DND-41 (cell line): ENCODE data around the gene TRIOBP.

Source experiments
- ATAC-seq: fragments of 200-7000 bp; cut with Tn5 transposase; 3 replicates; pipeline ENCODE4 v1.9.1; 2021; ENCODE audit warnings: low read depth; ENCODE audit not compliant: insufficient read depth
- DNase-seq: peaks from one replicate; pipeline ENCODE4 v3.0.0-alpha.2; 2020
- H2AFZ ChIP-seq: 2 replicates; pipeline ENCODE4 v1.6.0; 2012; ENCODE audit warnings: low read depth, low read length
- H3K27ac ChIP-seq: 2 replicates; pipeline ENCODE4 v1.5.1; 2012; ENCODE audit warnings: low read length, inconsistent platforms
- H3K27me3 ChIP-seq: fragments of 200-600 bp; sonication (generic); 2 replicates; pipeline ENCODE4 v1.6.0; 2012; ENCODE audit warnings: low read length, mild to moderate bottlenecking, inconsistent platforms; ENCODE audit not compliant: insufficient read depth, poor library complexity
- H3K36me3 ChIP-seq: 2 replicates; pipeline ENCODE4 v1.5.1; 2012; ENCODE audit warnings: low read length, inconsistent platforms; ENCODE audit not compliant: insufficient read depth
- H3K4me1 ChIP-seq: 2 replicates; pipeline ENCODE4 v1.5.1; 2012; ENCODE audit warnings: mild to moderate bottlenecking, low read length; ENCODE audit not compliant: insufficient read depth
- H3K4me2 ChIP-seq: 2 replicates; pipeline ENCODE4 v1.6.0; 2012; ENCODE audit warnings: mild to moderate bottlenecking, moderate library complexity, low read length, inconsistent platforms; ENCODE audit not compliant: insufficient read depth
- H3K4me3 ChIP-seq, 2 experiments: fragments of 200-600 bp in 1 of 2; shearing (Covaris generic) in 1 of 2; 2 replicates each; pipeline ENCODE4 v1.5.1; 2012 to 2016; ENCODE audit warnings: inconsistent platforms in 2 of 2, low read length in 2 of 2, mild to moderate bottlenecking in 2 of 2, low read depth in 1 of 2, moderate library complexity in 1 of 2
- H3K79me2 ChIP-seq: 2 replicates; pipeline ENCODE4 v1.6.0; 2012; ENCODE audit warnings: low read length, inconsistent platforms; ENCODE audit not compliant: insufficient read depth
- H3K9ac ChIP-seq: 2 replicates; pipeline ENCODE4 v1.6.0; 2012; ENCODE audit warnings: low read depth, mild to moderate bottlenecking, inconsistent platforms, low read length, moderate library complexity
- H3K9me3 ChIP-seq: 2 replicates; pipeline ENCODE4 v1.5.1; 2012; ENCODE audit warnings: low read length, moderate library complexity, mild to moderate bottlenecking, inconsistent platforms; ENCODE audit not compliant: insufficient read depth, severe bottlenecking
- H4K20me1 ChIP-seq: 2 replicates; pipeline ENCODE4 v1.6.0; 2012; ENCODE audit warnings: low read length; ENCODE audit not compliant: insufficient read depth
- CTCF ChIP-seq: IDR thresholded peaks from 2 replicates; pipeline ENCODE4 v1.5.1; 2012; ENCODE audit warnings: borderline replicate concordance, low read length, moderate library complexity, mild to moderate bottlenecking; ENCODE audit not compliant: poor library complexity, severe bottlenecking; ENCODE audit errors: extremely low read depth
- EZH2 ChIP-seq: IDR thresholded peaks from 3 replicates; pipeline ENCODE4 v1.6.1; 2012; ENCODE audit warnings: borderline replicate concordance, low read depth, mild to moderate bottlenecking, moderate library complexity, low read length, inconsistent platforms; ENCODE audit not compliant: severe bottlenecking

TRIOBP gene

GRCh38 chr22:37740455-37741311 lies 43.8 kb downstream of the TRIOBP start:
- H4K20me1 ChIP-seq: no peaks in the 10 kb centered on the region
- ATAC-seq (no peak), DNase-seq (no peak)
- 0 out of 2 replicates have a peak, but pooled peaks cover 4% of the 10 kb centered on the region for H3K36me3 ChIP-seq
- H3K4me3 ChIP-seq: no peak overlapping the region
- H3K79me2 ChIP-seq: peaks cover 8% of the 10 kb centered on the region
- no peak overlapping the region for H2AFZ ChIP-seq
- no peak overlapping the region for H3K9ac ChIP-seq
- no peaks in the 10 kb centered on the region for H3K9me3 ChIP-seq
- H3K4me2 ChIP-seq: no peak overlapping the region
- no peaks in the 10 kb centered on the region for H3K27me3 ChIP-seq
- H3K4me1 ChIP-seq: peaks cover 12% of the 10 kb centered on the region
- TF ChIP-seq EZH2 (no peak), CTCF (no peak)
- H3K27ac ChIP-seq: no peak overlapping the region

GRCh38 chr22:37741312-37741795 lies 44.5 kb downstream of the TRIOBP start:
- no peaks in the 10 kb centered on the region for H3K27me3 ChIP-seq
- ATAC-seq (no peak), DNase-seq (no peak)
- no peak overlapping the region for H3K27ac ChIP-seq
- peaks cover 6% of the 10 kb centered on the region; the same call in 1 of the 2 replicates for H3K36me3 ChIP-seq
- no peaks in the 10 kb centered on the region for H3K9me3 ChIP-seq
- H3K4me3 ChIP-seq: no peak overlapping the region
- H3K4me1 ChIP-seq: peaks cover 12% of the 10 kb centered on the region
- no peak overlapping the region for H3K4me2 ChIP-seq
- H3K9ac ChIP-seq: no peak overlapping the region
- H3K79me2 ChIP-seq: peaks cover 11% of the 10 kb centered on the region
- no peak overlapping the region for H2AFZ ChIP-seq
- H4K20me1 ChIP-seq: no peaks in the 10 kb centered on the region
- TF ChIP-seq EZH2 (no peak), CTCF (no peak)

GRCh38 chr22:37742376-37743171 lies 45.7 kb downstream of the TRIOBP start:
- DNase-seq (no peak), ATAC-seq (no peak)
- H3K9me3 ChIP-seq: no peaks in the 10 kb centered on the region
- H3K4me1 ChIP-seq: peaks cover 22% of the 10 kb centered on the region
- no peak for TF ChIP-seq EZH2
- TF ChIP-seq CTCF: no peak
- no peak overlapping the region for H3K27ac ChIP-seq
- H3K79me2 ChIP-seq: peaks cover 23% of the 10 kb centered on the region
- H3K36me3 ChIP-seq: peaks cover 9% of the 10 kb centered on the region; the same call in 1 of the 2 replicates
- no peaks in the 10 kb centered on the region for H3K27me3 ChIP-seq
- H3K4me2 ChIP-seq: no peak overlapping the region
- no peak overlapping the region for H3K4me3 ChIP-seq
- peaks cover 6% of the 10 kb centered on the region for H4K20me1 ChIP-seq
- H2AFZ ChIP-seq: no peak overlapping the region
- H3K9ac ChIP-seq: no peak overlapping the region; the same call in 1 of the 2 replicates
